HepG2 (cell line): ENCODE measurements around the gene GNG4. TPM values are rescaled to one million over a fixed set of nuclear protein-coding genes. Genes with fewer than 3 reads are reported as not detected.

Source experiments
- GABPA ChIP-seq, 2 experiments: IDR thresholded peaks; 2 replicates each; pipeline ENCODE4 v1.6.1; 2011 to 2016; ENCODE audit warnings: low read depth in 2 of 2, low read length in 1 of 2, missing biosample characterization in 1 of 2, missing genetic modification characterization in 1 of 2
- GABPB1 ChIP-seq: IDR thresholded peaks from 2 replicates; pipeline ENCODE4 v1.6.1; 2016; ENCODE audit warnings: mild to moderate bottlenecking, missing genetic modification reagents, moderate library complexity, missing compliant biosample characterization
- MEIS2 ChIP-seq: sonication (generic); formaldehyde crosslinking; IDR thresholded peaks from 2 replicates; pipeline ENCODE4 v1.9.0; 2021; ENCODE audit warnings: mild to moderate bottlenecking, missing genetic modification reagents
- RAD51 ChIP-seq: fragments of 450-650 bp; IDR thresholded peaks from 2 replicates; pipeline ENCODE4 v1.6.1; 2016; ENCODE audit warnings: borderline replicate concordance
- SAP130 ChIP-seq: IDR thresholded peaks from 2 replicates; pipeline ENCODE4 v1.6.1; 2016; ENCODE audit warnings: low read depth
- SCMH1 ChIP-seq: sonication (generic); formaldehyde crosslinking; IDR thresholded peaks from 2 replicates; pipeline ENCODE4 v1.9.0; 2021; ENCODE audit warnings: missing genetic modification reagents, mild to moderate bottlenecking, borderline replicate concordance
- YY1 ChIP-seq: IDR thresholded peaks from 2 replicates; pipeline ENCODE4 v1.6.1; 2011; ENCODE audit warnings: low read length, low read depth, moderate library complexity, mild to moderate bottlenecking; ENCODE audit not compliant: insufficient read depth, insufficient replicate concordance
- ZFY ChIP-seq: sonication (generic); formaldehyde crosslinking; IDR thresholded peaks from 2 replicates; pipeline ENCODE4 v1.4.0; 2020; ENCODE audit warnings: missing genetic modification reagents
- ZNF550 ChIP-seq: sonication (generic); formaldehyde crosslinking; IDR thresholded peaks from 2 replicates; pipeline ENCODE4 v1.4.0; 2020; ENCODE audit warnings: mild to moderate bottlenecking, missing genetic modification reagents, borderline replicate concordance
- ZNF552 ChIP-seq: sonication (generic); formaldehyde crosslinking; IDR thresholded peaks from 2 replicates; pipeline ENCODE4 v1.9.0; 2022; ENCODE audit warnings: missing genetic modification reagents, mild to moderate bottlenecking, borderline replicate concordance
- polyA plus RNA-seq, 8 experiments: library from polyadenylated mRNA; depleted of rRNA in 3 of 8; stranded (reverse) in 7 of 8; unstranded in 1 of 8; fragments of >200 nt; fragmentation: Illumina TruSeq in 4 of 8; extraction: Trizol in 4 of 8; gene quantifications; 2 replicates each; pipeline versions ENCODE4 v1.2.1 to v1.2.3, GENCODE V29; 2011 to 2016; ENCODE audit warnings: low read depth in 4 of 8, missing spikeins in 1 of 8, mixed read lengths in 1 of 8; ENCODE audit not compliant: insufficient read depth in 1 of 8
- total RNA-seq, 5 experiments: library from RNA; depleted of rRNA; stranded (reverse); fragments of >200 nt; fragmentation: Illumina TruSeq; extraction: Trizol; gene quantifications; 2 replicates each; pipeline ENCODE4 v1.2.3, GENCODE V29; 2016; ENCODE audit warnings: low read depth in 1 of 5
- TF ChIP-seq, protein P1 (sequence below): sonication (generic); formaldehyde crosslinking; IDR thresholded peaks from 2 replicates; pipeline ENCODE4 v1.8.1; 2023; ENCODE audit warnings: mild to moderate bottlenecking, missing genetic modification reagents

Gene GNG4
- total and polyA plus RNA-seq, 2 of the 13 experiments (the other 11 are each of a cell fraction or from before 2014, with no cell fraction given) = 27.1 to 69.5 TPM

DNA sequence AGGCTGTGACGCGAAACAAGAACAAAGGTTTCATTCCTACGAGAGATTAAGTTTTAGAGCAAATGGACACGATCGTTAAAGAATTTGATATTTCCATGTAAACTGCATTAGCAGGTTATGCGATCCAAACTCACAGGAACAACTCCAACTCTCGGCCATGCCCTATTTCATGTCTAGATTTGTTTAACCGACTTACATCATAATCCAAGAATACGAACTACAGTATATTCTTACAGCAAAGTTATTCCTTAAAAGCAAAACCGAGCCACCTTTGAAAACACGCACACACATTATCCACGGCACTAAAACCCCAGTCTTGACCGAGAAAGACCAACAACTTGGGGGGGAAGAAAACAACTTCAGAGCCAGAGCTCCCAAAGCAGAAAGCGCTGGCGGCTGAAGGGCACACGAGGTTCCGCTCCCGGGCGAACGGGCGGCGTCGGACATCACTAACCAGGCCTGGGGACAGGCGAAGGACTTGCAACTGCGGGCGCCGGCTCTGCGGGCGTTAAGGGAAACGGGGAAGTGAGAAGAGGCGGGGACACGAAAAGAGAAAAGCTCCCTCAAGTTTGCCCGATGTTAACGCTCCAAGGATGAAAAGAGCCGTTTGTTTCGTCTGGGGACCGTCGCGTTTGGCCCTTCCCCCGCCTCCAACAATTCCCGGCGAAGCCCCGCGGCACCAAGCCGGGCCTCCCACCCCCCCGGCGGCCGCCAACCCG lies 146.0 kb downstream of the GNG4 start (continued):
- TF ChIP-seq, protein P1, sequence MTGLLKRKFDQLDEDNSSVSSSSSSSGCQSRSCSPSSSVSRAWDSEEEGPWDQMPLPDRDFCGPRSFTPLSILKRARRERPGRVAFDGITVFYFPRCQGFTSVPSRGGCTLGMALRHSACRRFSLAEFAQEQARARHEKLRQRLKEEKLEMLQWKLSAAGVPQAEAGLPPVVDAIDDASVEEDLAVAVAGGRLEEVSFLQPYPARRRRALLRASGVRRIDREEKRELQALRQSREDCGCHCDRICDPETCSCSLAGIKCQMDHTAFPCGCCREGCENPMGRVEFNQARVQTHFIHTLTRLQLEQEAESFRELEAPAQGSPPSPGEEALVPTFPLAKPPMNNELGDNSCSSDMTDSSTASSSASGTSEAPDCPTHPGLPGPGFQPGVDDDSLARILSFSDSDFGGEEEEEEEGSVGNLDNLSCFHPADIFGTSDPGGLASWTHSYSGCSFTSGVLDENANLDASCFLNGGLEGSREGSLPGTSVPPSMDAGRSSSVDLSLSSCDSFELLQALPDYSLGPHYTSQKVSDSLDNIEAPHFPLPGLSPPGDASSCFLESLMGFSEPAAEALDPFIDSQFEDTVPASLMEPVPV (CRISPR knock-in tag) = 0 out of 2 replicates have a peak, but pooled peaks have one; percentile 14
- TF ChIP-seq SCMH1 (CRISPR knock-in tag) (no peak), ZFY (peak; percentile 42), GABPA (IDR thresholded peaks at IDR 0.05; ENCODE audit: low read depth, low read length) (no peak), GABPA (CRISPR knock-in tag; IDR thresholded peaks at IDR 0.05; ENCODE audit: low read depth) (no peak), MEIS2 (CRISPR knock-in tag) (0 out of 2 replicates have a peak, but pooled peaks have one; percentile 21), RAD51 (no peak), SAP130 (peak; percentile 7; the same call in 1 of the 2 replicates), ZNF550 (CRISPR knock-in tag) (no peak), GABPB1 (no peak), ZNF552 (0 out of 2 replicates have a peak, but pooled peaks have one; percentile 41), YY1 (peak; percentile 22)
